Hematopoietic multipotent progenitor cell treated with erythropoietin and hydrocortisone succinate and interleukin-3 and kit ligand, for 17 days (in vitro differentiated cells): ENCODE data around the gene EIPR1.

Source experiments
- DNase-seq: peaks from one replicate; pipeline ENCODE4 v3.0.0-alpha.2; 2015; ENCODE audit warnings: low spot score

Gene EIPR1

GRCh38 chr2:3246928-3247714 is 130.5 kb downstream of the EIPR1 start:
- no peak for DNase-seq

GRCh38 chr2:3246406-3246805 is 131.2 kb downstream of the EIPR1 start:
- DNase-seq = no peak

- no peak for DNase-seq
These were observed 133.1 kb downstream of the EIPR1 start for GRCh38 chr2:3244486-3244885.

GRCh38 chr2:3243804-3244203 is 133.8 kb downstream of the EIPR1 start:
- DNase-seq = no peak

- DNase-seq = no peak
These were observed 134.8 kb downstream of the EIPR1 start for GRCh38 chr2:3242747-3243369.

- DNase-seq = no peak
These were observed 135.5 kb downstream of the EIPR1 start for GRCh38 chr2:3241971-3242746.

- no peak for DNase-seq
These were observed 138.4 kb downstream of the EIPR1 start for GRCh38 chr2:3238951-3239841.

GRCh38 chr2:3236300-3237045 is 141.1 kb downstream of the EIPR1 start:
- DNase-seq = no peak

GRCh38 chr2:3233877-3234276 is 143.7 kb downstream of the EIPR1 start:
- no peak for DNase-seq

GRCh38 chr2:3229221-3229620 is 148.4 kb downstream of the EIPR1 start:
- no peak for DNase-seq

GRCh38 chr2:3224681-3225080 is 152.9 kb downstream of the EIPR1 start:
- DNase-seq = no peak

GRCh38 chr2:3223080-3223923 is 154.3 kb downstream of the EIPR1 start:
- DNase-seq = no peak

- no peak for DNase-seq
These were observed 155.0 kb downstream of the EIPR1 start for GRCh38 chr2:3222636-3223035.

- DNase-seq = no peak
These were observed 158.1 kb downstream of the EIPR1 start for GRCh38 chr2:3219536-3219935.

- no peak for DNase-seq
These were observed 160.0 kb downstream of the EIPR1 start for GRCh38 chr2:3217646-3218045.

- no peak for DNase-seq
These were observed 160.7 kb downstream of the EIPR1 start for GRCh38 chr2:3216841-3217495.

- no peak for DNase-seq
These were observed 162.7 kb downstream of the EIPR1 start for GRCh38 chr2:3214806-3215404.

- DNase-seq = no peak
These were observed 163.6 kb downstream of the EIPR1 start for GRCh38 chr2:3214065-3214464.

- DNase-seq = no peak
These were observed 164.6 kb downstream of the EIPR1 start for GRCh38 chr2:3212984-3213383.

GRCh38 chr2:3212061-3212362 is 165.6 kb downstream of the EIPR1 start:
- DNase-seq = no peak
